Measurements from ENCODE around the gene GRB2. TPM values are rescaled to one million over a fixed set of nuclear protein-coding genes. Genes with fewer than 3 reads are reported as not detected.
A peak's percentile ranks its signal among the peaks of the same experiment; 100 is the strongest.

GRB2 gene
- total RNA-seq, 1 experiment from 2014 or later: 154 TPM

DNA sequence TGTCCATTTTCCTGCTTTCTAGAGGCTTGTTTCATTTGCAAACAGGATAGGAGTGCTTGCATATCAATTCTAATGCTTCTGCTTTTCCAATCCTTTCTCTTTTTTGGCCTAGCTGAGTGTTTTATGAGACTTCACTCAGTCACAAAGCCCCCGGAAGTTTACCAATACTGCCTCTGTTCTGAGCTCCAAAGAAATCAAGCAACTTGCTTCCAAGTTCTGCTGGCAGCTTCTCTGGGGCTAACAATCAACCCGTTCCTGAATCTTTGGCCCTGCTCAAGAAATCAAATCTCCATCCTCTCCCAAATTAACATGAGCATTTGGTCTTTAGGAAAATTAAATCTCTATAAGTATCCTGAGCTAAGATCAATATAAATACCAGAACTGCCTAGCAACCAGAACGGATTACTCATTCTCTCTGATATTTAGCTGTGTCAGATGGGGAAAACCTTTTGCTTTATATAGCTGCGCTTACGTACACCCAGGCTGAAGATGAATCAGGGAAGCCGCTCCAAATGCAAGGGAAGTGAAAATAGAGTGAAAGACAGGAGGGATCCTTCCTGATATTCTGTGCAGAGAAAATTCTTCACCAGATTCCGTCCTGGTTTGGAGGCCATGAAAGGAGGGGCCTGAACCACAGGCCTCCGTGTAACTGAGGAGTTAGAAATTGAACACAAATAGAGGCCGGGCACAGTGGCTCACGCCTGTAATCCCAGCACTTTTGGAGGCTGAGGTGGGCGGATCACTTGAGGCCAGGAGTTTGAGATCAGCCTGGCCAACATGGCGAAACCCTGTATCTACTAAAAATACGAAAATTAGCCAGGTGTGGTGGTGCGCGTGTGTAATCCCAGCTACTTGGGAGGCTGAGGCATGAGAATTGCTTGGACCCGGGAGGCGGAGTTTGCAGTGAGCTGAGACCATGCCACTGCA is 23.3 kb upstream of the GRB2 start:
- no peak for DNase-seq (ENCODE audit: low read depth, low spot score)
- in situ Hi-C loops (cut with HindIII; ENCODE audit: low pct_unique_long_range_greater_than_20kb, low sequenced_read_pairs): no loop called here

DNA sequence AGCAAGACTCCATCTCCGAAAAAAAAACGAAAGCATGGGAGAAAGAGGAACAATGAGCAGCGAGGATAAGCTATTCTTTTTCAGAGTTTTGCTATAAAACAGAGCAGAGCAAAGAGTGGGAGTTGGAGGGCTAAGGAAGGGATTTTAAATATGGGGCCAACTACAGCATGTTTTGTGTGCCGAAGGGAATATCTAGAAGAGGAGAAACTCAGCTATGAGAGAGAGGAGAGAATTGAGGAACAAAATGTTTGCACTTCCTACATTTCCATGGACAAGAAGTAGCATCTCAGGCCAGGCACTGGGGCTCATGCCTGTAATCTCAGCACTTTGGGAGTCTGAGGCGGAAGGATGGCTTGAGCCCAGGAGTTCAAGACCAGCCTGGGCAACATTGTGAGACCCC is 13.1 kb upstream of the GRB2 start:
- no peak for DNase-seq (ENCODE audit: low read depth, low spot score)
- in situ Hi-C loops (cut with HindIII; ENCODE audit: low pct_unique_long_range_greater_than_20kb, low sequenced_read_pairs): no loop called here

DNA sequence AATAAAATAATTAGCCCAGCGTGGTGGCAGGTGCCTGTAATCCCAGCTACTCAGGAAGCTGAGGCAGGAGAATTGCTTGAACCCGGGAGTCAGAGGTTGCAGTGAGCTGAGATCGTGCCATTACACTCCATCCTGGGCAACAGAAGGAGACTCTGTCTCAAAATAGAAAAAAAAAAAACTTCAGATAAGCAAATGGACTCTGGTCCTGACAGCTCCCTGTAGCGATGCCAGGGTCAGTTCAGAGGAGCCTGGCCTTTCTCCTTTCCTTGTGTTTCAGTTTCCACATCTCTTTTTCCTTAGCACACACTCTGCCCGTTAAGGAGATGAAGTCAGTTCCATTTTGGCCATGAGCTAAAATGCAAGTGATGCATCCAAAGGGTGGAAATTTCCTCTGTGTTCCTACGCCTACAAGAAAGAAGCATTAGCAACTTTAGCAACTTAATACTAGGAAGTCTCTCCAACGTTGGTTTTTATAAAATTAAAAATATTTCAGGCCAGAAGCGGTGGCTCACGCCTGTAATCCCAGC is 11.6 kb upstream of the GRB2 start:
- in situ Hi-C loops (cut with HindIII; ENCODE audit: low pct_unique_long_range_greater_than_20kb, low sequenced_read_pairs): no loop called here
- no peak for DNase-seq (ENCODE audit: low read depth, low spot score)

DNA sequence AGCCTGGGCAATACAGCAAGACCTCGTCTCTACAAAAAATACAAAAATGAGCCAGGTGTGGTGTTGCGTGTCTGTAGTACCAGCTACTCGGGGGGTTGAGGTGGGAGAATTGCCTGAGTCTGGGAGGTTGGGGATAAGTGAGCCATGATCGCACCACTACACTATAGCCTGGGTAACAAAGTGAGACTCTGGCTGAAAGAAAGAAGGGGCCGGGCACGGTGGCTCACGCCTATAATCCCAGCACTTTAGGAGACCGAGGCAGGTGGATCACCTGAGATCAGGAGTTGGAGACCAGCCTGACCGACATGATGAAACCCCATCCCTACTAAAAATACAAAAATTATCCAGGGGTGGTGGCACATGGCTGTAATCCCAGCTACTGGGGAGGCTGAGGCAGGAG is 10.5 kb upstream of the GRB2 start:
- in situ Hi-C loops (cut with HindIII; ENCODE audit: low pct_unique_long_range_greater_than_20kb, low sequenced_read_pairs): no loop called here
- DNase-seq (ENCODE audit: low read depth, low spot score): no peak

DNA sequence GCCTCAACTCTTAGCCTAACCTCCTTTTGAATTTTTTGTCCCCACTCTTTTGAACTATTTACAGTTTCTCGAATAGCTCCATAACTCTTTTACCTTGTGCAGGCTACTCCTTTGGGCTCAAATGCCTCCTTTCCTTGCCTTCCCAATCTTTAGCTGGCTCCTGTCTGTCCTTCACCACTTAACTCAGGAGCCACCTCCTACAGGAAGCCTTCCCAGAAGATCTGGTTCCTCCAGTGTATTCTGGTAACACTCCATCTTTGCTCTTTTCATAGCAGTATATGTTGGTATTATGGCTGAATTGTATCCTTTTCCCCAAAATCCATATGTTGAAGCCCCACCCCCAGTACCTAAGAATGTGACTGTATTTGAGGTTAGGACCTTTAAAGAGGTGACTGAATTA is 9.0 kb upstream of the GRB2 start:
- in situ Hi-C loops (cut with HindIII; ENCODE audit: low pct_unique_long_range_greater_than_20kb, low sequenced_read_pairs): no loop called here

DNA sequence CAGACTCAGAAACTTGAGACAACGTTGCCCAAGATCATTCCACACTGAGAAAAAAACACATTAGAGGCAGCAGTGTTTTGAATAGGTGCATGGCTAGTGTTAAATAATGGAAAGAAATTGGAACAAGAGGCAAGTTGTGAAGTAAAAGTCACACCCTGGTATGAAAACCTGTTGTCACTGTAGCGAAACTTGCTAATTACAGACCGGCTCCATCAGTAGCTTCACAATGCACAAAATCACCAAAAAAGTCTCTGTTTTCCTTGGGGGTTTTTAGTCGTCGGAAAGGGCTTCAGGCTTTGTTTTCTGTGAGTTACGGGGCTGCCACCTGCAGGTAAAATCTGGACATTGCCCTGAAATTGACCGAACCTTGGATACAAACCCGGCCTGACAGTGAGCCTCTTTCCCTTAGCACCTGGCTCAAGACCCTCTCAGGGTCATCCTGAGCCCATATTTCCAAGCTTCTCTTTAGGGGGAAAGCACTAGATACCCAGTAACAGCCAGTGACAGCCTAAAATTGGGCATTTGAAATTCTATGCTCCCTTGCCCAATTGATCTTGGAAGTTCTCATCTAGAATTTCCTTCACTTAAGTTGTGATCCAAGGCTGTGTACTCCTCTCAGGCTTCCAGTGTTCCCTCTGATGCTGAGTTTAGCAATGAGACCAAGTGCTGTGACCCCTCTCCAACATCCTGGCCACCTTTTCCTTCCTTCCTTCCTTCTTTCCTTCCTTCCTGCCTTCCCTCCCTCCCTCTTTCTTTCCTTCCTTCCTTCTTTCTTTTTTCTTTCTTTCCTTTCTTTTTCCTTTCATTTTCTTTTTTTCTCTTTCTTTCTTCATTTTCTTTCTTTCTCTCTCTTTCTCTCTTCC is 7.2 kb upstream of the GRB2 start:
- in situ Hi-C loops (cut with HindIII; ENCODE audit: low pct_unique_long_range_greater_than_20kb, low sequenced_read_pairs): no loop called here
- peak; percentile 88 for DNase-seq (ENCODE audit: low read depth, low spot score)

More for the DNA sequence above, 9.0 kb upstream of the GRB2 start:
- no peak for DNase-seq (ENCODE audit: low read depth, low spot score)

DNA sequence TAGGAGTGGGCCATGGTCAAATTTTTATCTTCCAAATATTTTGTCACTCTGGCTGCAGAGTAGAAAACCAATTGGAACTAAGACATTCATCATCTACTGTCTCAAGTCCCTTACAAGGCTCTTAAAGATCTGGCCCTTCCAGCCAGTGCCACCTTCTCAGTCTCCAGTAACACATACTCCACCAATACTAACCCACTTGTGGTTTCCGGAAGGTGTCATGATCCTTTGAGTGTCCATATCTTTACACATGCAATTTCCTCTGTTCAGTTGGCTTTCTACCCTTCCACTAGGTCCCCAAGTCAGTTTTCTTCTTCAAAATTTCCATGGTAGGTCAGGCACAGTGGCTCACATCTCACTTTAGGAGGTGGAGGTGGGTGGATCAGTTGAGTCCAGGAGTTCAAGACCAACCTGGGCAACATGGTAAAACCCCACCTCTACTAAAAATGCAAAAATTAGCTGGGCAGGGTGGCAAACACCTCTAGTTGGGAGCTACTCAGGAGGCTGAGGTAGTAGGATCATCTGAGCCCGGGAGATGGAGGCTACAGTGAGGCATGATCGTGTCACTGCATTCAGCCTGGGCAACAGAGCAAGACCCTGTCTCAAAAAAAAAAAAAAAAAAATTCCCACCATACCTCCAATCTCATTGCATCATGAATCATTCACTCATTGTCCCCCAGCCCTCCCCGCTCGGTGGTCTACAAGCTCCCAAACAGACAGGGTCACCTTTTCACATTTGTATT is 6.0 kb upstream of the GRB2 start:
- in situ Hi-C loops (cut with HindIII; ENCODE audit: low pct_unique_long_range_greater_than_20kb, low sequenced_read_pairs): no loop called here
- no peak for DNase-seq (ENCODE audit: low read depth, low spot score)

DNA sequence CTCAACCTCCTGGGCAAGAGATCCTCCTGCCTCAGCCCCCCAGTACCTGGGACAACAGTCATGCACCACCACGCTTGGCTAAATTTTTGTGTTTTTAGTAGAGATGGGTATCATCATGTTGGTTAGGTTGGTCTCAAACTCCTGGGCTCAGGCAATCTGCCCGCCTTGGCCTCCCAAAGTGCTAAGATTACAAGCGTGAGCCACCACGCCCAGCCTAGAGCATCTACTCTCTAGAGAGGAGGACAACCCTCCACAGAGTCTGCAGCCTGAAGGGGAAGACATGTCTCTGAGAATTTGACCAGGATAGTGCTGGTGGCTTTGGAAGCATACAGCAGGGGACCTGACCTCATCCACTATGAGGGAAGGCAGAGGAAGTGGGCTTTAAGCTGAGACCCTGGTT is 4.7 kb upstream of the GRB2 start:
- no peak for DNase-seq (ENCODE audit: low read depth, low spot score)
- in situ Hi-C loops (cut with HindIII; ENCODE audit: low pct_unique_long_range_greater_than_20kb, low sequenced_read_pairs): no loop called here

DNA sequence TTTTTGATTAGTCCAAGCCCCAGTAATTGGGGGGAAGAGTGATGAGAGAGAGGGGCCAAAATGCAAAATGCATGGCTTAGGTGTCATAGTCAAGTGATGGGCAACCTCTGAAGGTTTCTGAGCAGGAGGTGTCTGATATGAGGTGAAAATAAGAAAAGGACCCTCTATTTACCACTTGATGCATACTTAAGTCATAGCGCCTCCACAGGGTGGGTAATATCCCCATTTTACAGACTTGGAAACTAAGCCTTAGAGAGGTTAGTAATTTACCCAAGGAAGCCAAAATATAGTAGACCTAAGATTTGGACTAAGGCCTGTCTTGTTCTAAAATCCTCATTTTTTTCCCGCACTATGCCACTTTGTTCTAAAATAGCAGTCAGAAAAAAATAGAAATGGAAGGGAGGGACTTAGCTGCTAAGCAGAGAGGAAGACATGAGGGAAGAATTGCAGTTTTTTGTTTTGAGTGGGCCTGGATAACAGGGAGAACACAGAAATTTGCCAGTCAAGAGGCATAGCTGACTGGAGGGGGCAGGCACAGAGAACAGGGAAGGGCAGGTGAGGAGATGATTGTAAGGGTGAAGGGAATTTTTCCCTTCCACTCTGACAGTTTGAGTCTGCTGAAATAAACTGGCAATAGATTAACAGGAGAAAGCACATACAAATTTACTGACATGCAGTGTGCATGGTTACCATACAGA is 2.3 kb upstream of the GRB2 start:
- in situ Hi-C loops (cut with HindIII; ENCODE audit: low pct_unique_long_range_greater_than_20kb, low sequenced_read_pairs): no loop called here
- no peak for DNase-seq (ENCODE audit: low read depth, low spot score)

DNA sequence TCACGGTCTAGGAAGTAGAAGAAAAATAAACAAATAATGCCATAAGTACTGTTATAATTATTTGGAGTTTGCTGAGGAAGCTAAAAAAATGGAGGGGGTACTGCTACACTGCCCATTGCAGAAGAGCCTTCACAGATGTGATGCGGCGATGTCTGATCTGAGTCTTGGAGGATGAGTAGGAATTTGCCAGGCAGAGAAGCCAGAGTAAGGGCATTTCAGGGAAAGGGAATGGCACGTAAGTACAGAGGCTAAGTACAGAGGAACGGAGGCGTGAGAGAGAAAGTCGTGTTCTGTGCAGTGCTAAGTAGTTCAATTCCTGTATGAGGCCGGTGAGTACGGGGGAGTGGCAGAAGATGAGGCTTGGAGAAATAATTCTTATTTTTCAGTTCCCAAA is 741 bp upstream of the GRB2 start:
- in situ Hi-C loops (cut with HindIII; ENCODE audit: low pct_unique_long_range_greater_than_20kb, low sequenced_read_pairs): no loop called here
- DNase-seq (ENCODE audit: low read depth, low spot score): no peak

DNA sequence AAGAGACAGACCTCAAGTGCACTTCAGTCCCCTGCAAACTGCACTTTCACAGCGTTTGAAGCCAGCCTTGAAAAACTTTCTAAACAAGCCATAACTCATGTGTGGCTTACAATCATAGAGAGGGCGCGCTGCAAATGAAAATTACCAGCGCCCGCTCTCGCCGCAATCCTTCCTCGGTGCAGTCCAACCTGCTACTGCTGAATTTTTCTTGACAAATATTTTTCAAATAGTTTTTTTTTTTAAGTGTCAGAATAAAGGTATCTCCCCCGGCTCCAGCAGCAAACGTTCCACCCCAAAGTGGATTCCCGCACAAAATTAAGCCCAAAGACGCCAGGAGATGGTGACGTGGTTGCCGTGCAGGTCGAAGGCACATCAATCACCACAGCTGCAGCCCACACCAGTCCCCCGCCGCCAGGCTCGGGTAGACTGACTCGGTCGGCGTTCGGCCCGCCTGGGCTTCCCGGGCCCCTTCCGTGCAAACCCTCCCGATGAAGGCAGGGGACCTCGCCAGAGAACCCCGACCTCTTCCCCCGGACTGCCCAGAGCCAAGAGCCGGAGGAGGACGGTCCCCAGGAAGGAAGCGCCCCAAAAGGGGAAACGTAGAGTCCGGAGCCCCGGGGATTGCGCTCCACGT is 630 bp downstream of the GRB2 start:
- in situ Hi-C loops (cut with HindIII; ENCODE audit: low pct_unique_long_range_greater_than_20kb, low sequenced_read_pairs): no loop called here
- DNase-seq (ENCODE audit: low read depth, low spot score): peak; percentile 48

DNA sequence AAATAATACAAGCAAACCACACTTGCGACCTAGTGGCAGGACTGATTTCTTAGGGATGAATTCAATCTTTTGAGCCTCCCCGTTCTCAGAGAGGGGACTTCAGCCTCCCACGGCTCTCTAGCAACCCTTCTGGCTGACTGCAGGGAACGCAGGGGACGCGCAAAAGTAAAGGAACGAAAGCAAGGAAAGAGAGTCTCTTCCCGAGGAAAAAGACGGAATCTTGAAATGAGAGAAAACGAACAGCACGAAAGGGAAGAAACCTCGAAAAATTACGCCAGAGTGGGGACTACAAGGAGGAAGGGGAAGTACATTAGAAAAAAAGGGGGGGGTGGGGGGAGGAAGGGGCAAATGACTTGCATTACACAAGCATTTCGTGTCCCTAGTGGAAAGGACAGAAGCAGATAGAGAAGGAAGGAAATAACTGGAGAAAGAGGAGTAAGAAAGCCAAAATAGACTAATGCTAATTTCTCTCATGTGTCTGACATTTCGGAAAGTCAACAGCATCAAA is 1.2 kb downstream of the GRB2 start:
- peak; percentile 93 for DNase-seq (ENCODE audit: low read depth, low spot score)
- in situ Hi-C loops (cut with HindIII; ENCODE audit: low pct_unique_long_range_greater_than_20kb, low sequenced_read_pairs): no loop called here

DNA sequence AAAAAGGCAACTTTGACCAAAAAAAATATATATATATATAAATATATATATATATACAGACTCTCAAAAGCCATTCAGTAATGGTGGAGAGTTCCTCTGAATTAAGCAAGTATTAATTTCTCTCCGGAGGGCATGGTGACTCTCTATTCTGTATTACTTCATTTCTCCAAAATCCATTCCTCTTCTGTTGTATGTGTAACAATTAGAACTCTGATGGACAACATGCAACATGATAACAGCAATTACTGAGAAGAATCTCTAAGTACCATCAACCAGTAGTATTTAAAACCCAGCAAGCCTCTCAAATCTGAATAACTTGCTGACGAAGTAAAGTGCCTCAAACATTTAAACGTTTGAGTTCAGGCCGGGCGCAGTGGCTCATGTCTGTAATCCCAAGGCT is 2.3 kb downstream of the GRB2 start:
- in situ Hi-C loops (cut with HindIII; ENCODE audit: low pct_unique_long_range_greater_than_20kb, low sequenced_read_pairs): no loop called here
- DNase-seq (ENCODE audit: low read depth, low spot score): no peak

DNA sequence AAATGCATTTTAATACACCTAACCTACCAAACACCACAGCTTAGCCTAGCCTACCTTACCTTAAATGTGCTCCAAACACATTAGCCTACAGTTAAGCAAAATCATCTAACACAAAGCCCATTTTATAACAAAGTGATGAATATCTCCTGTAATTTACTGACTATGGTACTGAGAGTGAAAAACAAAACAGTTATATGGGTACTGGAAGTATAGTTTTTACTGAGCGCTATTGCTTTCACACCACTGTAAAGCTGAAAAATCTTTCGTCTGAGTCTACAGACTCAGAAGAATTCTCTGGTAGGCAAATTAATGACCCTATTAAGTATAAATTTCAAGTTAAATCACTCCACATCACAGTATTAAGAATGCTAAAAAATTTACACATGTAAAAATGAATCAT is 3.5 kb downstream of the GRB2 start:
- no peak for DNase-seq (ENCODE audit: low read depth, low spot score)
- in situ Hi-C loops (cut with HindIII; ENCODE audit: low pct_unique_long_range_greater_than_20kb, low sequenced_read_pairs): no loop called here

DNA sequence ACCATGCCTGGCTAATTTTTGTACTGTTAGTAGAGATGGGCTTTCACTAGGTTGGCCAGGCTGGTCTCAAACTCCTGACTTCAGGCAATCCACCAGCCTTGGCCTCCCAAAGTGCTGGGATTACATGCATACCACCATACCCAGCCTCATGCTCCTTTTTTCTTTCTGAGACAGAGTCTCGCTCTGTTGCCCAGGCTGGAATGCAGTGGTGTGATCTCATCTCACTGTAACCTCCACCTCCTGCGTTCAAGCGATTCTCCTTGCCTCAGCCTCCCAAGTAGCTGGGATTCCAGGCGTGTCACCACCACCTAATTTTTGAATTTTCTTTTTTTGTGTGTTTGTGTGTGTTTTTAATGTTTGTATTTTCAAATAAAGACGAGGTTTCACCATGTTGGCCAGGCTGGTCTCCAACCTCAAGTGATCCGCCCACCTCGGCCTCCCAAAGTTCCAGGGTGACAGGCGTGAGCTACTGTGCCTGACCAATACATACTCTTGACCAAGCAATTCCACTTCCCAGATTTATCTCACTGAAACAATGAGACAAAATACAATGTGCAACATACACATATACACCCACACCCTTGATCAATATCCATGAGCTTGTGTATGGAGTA is 5.0 kb downstream of the GRB2 start:
- no peak for DNase-seq (ENCODE audit: low read depth, low spot score)
- in situ Hi-C loops (cut with HindIII; ENCODE audit: low pct_unique_long_range_greater_than_20kb, low sequenced_read_pairs): no loop called here

DNA sequence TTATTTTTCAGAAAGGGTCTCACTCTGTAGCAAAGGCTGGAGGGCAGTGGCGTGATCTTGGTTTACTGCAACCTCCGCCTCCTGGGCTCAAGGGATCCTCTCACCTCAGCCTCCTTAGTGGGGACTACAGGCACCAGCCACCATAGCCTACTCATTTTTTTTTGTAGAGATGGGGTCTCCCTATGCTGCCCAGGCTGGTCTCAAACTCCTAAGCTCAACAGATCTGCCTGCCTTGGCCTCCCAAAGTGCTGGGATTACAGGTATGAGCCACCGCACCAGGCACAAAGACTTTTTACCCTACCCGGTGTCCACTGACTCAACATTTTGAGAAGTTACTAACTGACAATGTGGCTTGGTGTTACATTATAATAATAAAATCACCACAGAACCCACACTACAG is 7.2 kb downstream of the GRB2 start:
- in situ Hi-C loops (cut with HindIII; ENCODE audit: low pct_unique_long_range_greater_than_20kb, low sequenced_read_pairs): no loop called here
- no peak for DNase-seq (ENCODE audit: low read depth, low spot score)
